ENCODE data around the gene CCL22. TPM values are rescaled to one million over a fixed set of nuclear protein-coding genes. Genes with fewer than 3 reads are reported as not detected.
"Not testable (repeated sequence)": the region's sequence is repeated elsewhere in the genome, so short reads cannot be mapped to it uniquely, and the experiment has no call there.

The CCL22 gene
- total RNA-seq, 1 donor from 2014 or later, result not detected

DNA sequence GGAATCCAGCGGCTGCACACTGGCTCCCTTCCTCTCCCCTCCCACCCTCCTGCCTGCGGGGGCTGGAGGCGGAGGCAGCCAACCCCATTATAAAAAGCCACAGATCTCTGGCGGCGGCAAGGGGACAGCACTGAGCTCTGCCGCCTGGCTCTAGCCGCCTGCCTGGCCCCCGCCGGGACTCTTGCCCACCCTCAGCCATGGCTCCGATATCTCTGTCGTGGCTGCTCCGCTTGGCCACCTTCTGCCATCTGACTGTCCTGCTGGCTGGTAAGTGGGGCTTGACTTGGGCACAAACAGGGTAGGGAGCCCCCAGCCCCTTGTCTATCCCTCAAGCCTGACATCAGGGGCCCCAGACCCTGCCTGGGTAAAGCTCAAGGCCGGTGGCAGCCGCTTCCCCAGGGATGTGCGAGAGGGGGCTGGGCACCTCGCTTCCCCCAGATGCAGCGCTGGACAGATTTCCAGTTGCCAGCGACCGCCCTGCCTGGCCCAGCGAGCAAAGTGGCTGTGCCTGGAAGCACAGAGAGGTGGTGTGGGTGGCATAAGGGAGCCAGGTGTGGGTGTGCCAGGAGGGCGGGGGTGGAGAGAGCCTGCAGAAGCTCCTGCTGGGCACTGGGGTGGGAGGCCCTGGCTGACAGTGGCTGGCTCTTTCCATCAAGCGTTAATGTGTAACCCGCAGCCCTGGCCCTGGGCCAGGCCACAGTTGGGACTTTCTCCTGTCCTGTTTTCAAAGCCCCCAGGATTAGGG is 14.0 kb downstream of the CCL22 start, which contains the start of gene CX3CL1:
CX3CL1 (plus strand) TSS at position 119 of the 745 bp plus-strand sequence; CDS start at position 198, 79 bp downstream.
- no peak within 1 kb of the TSS for H3K27ac Mint-ChIP-seq (ENCODE audit: unreplicated experiment)
- H3K36me3 Mint-ChIP-seq (ENCODE audit: low read depth, unreplicated experiment), result no peaks in the 10 kb centered on the region
- no peaks in the 10 kb centered on the region for H3K9me3 Mint-ChIP-seq (ENCODE audit: unreplicated experiment)
- H3K4me3 Mint-ChIP-seq (ENCODE audit: unreplicated experiment), result no peak within 1 kb of the TSS
- peak; percentile 56 for DNase-seq (ENCODE audit: low spot score)
- H3K4me1 Mint-ChIP-seq (ENCODE audit: unreplicated experiment), result peaks cover 7% of the 10 kb centered on the region
- peaks cover 3% of the 10 kb centered on the region for H3K27me3 Mint-ChIP-seq (ENCODE audit: unreplicated experiment)
- TF ChIP-seq, protein P1, sequence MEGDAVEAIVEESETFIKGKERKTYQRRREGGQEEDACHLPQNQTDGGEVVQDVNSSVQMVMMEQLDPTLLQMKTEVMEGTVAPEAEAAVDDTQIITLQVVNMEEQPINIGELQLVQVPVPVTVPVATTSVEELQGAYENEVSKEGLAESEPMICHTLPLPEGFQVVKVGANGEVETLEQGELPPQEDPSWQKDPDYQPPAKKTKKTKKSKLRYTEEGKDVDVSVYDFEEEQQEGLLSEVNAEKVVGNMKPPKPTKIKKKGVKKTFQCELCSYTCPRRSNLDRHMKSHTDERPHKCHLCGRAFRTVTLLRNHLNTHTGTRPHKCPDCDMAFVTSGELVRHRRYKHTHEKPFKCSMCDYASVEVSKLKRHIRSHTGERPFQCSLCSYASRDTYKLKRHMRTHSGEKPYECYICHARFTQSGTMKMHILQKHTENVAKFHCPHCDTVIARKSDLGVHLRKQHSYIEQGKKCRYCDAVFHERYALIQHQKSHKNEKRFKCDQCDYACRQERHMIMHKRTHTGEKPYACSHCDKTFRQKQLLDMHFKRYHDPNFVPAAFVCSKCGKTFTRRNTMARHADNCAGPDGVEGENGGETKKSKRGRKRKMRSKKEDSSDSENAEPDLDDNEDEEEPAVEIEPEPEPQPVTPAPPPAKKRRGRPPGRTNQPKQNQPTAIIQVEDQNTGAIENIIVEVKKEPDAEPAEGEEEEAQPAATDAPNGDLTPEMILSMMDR (IDR thresholded peaks at IDR 0.05; ENCODE audit: unreplicated experiment), result no peak

DNA sequence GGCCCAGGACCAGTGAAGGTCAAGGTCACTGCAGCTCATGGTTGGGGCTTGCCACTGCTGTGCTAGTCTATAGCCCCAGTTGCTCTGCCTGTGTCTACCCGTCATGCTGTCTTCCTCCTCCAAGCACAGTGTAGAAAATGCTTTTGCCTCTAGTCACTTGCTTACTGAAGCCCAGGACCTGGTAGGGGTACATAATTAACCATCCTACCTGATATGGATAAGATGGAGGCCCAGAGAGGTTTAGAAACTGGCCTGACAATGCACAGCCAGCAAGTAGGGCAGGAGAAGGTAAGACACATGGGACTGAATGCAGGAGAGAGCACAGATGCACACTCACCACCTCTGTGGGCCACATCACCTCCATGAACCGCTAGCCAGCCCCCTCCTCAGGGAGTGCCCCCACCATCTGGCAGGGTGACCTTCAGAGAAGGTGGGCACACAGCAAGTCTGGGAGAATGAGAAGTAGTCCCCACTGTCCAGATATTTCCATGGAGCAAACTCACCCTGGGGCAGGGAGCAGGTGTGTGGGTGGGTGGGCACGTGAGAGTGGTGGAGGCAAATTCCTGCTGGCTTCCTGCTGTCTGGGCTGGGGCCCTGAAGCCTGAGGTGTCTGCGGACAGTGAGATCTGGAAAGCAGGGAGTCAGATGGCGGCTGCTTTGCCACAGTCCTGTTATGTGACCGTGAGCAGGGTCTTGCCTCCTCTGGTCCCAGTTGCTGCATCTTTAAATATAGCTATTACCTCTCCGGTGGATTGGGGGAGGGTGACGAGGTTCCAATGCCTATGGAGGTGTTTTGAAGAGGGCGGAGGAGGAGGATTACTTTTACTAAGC is 14.7 kb downstream of the CCL22 start:
- Mint-ChIP-seq H3K36me3 (ENCODE audit: low read depth, unreplicated experiment) (no peaks in the 10 kb centered on the region), H3K4me1 (ENCODE audit: unreplicated experiment) (peaks cover 10% of the 10 kb centered on the region), H3K27me3 (ENCODE audit: unreplicated experiment) (peaks cover 3% of the 10 kb centered on the region), H3K4me3 (ENCODE audit: unreplicated experiment) (no peak overlapping the region), H3K9me3 (ENCODE audit: unreplicated experiment) (no peaks in the 10 kb centered on the region), H3K27ac (ENCODE audit: unreplicated experiment) (no peak overlapping the region)
- TF ChIP-seq, protein P1 (IDR thresholded peaks at IDR 0.05; ENCODE audit: unreplicated experiment), result no peak
- DNase-seq (ENCODE audit: low spot score), result no peak

DNA sequence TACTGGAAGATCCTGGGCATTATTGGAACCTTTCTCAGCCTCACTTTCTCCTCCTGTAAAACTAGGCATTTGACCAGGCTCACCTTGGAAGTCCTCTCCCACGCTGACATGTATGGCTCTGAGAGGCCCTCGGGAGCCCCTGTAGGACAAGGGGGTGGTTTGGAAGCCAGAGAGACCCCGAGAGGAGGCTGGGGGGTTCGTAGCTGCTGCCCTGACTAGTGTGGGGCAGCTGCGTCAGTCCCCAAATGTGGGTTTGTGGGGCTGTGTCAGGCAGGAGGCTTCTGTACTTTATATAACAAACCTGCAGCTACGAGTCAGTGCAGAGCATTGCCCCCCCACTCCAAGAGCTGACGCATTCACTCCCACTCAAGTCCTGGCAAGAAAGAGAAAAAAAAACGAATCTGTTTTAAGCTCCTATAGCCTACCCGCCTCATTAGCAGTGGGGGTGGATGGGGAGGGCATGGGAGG is 15.5 kb downstream of the CCL22 start:
- Mint-ChIP-seq H3K4me1 (ENCODE audit: unreplicated experiment) (peaks cover 10% of the 10 kb centered on the region), H3K4me3 (ENCODE audit: unreplicated experiment) (no peak overlapping the region), H3K9me3 (ENCODE audit: unreplicated experiment) (no peaks in the 10 kb centered on the region), H3K36me3 (ENCODE audit: low read depth, unreplicated experiment) (no peaks in the 10 kb centered on the region), H3K27ac (ENCODE audit: unreplicated experiment) (no peak overlapping the region), H3K27me3 (ENCODE audit: unreplicated experiment) (peaks cover 3% of the 10 kb centered on the region)
- no peak for DNase-seq (ENCODE audit: low spot score)
- TF ChIP-seq, protein P1 (IDR thresholded peaks at IDR 0.05; ENCODE audit: unreplicated experiment), result no peak

DNA sequence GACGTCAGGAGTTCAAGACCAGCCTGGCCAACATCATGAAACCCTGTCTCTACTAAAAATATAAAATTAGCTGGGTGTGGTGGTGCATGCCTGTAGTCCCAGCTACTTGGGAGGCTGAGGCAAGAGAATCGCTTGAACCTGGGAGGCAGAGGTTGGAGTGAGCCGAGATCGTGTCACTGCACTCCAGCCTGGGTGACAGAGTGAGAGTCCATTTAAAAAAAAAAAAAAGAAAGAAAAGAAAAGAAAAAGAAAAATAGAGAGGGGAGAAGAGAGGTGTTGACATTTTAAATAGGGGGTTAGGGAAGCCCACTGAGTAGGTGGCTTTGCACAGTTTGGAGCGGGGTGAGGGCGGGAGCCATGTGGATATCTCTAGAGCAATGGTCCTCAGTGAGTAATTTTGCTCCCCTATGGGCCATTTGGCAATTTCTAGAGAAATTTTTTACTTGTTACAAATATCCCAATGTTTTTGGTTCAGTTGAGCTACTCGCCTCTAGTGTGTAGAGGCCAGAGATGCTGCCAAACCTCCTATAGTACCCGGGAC is 16.4 kb downstream of the CCL22 start:
- not testable (repeated sequence) for H3K27me3 Mint-ChIP-seq (ENCODE audit: unreplicated experiment); DNase-seq (ENCODE audit: low spot score); H3K36me3 Mint-ChIP-seq (ENCODE audit: low read depth, unreplicated experiment); H3K9me3 Mint-ChIP-seq (ENCODE audit: unreplicated experiment); H3K4me3 Mint-ChIP-seq (ENCODE audit: unreplicated experiment); H3K27ac Mint-ChIP-seq (ENCODE audit: unreplicated experiment)
- peaks cover 10% of the 10 kb centered on the region for H3K4me1 Mint-ChIP-seq (ENCODE audit: unreplicated experiment)

DNA sequence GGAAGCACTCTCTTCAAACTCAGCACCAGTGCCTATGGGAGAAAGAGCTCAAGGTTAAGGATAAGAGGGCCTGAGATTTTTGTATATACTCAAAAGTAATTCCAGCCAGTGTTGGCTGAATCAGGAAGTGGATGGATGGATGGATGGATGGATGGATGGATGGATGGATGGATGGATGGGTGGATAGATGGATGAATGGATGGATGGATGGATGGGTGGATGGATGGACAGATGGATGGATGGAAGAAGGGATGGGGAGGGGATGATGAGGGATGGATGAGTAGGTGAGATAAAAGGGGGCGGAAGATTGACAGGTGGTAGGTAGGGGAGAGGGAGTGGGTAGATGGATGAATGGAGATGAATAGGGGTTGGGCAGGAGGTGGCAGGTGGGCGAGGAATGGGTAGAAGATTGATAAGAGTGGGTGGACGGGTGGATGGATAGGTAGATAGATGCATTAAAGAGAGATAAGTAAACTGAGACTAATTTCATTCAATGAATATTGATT is 17.8 kb downstream of the CCL22 start:
- DNase-seq (ENCODE audit: low spot score), result no peak
- Mint-ChIP-seq H3K9me3 (ENCODE audit: unreplicated experiment) (no peaks in the 10 kb centered on the region), H3K27me3 (ENCODE audit: unreplicated experiment) (peaks cover 4% of the 10 kb centered on the region), H3K36me3 (ENCODE audit: low read depth, unreplicated experiment) (no peaks in the 10 kb centered on the region), H3K4me3 (ENCODE audit: unreplicated experiment) (no peak overlapping the region), H3K27ac (ENCODE audit: unreplicated experiment) (no peak overlapping the region), H3K4me1 (ENCODE audit: unreplicated experiment) (peaks cover 17% of the 10 kb centered on the region)
- TF ChIP-seq, protein P1 (IDR thresholded peaks at IDR 0.05; ENCODE audit: unreplicated experiment), result no peak
